CD4-positive, alpha-beta T cell treated with Interleukin-17A for 1 hour (primary cell): ENCODE measurements around the gene KLHDC8A.
A peak's percentile ranks its signal among the peaks of the same experiment; 100 is the strongest.

Source experiments
- DNase-seq: peaks from one replicate; pipeline ENCODE4 v3.0.0-alpha.2; 2020

The KLHDC8A gene

GRCh38 chr1:205294175-205294917, 62.4 kb downstream of the KLHDC8A start:
- DNase-seq, result no peak

DNA sequence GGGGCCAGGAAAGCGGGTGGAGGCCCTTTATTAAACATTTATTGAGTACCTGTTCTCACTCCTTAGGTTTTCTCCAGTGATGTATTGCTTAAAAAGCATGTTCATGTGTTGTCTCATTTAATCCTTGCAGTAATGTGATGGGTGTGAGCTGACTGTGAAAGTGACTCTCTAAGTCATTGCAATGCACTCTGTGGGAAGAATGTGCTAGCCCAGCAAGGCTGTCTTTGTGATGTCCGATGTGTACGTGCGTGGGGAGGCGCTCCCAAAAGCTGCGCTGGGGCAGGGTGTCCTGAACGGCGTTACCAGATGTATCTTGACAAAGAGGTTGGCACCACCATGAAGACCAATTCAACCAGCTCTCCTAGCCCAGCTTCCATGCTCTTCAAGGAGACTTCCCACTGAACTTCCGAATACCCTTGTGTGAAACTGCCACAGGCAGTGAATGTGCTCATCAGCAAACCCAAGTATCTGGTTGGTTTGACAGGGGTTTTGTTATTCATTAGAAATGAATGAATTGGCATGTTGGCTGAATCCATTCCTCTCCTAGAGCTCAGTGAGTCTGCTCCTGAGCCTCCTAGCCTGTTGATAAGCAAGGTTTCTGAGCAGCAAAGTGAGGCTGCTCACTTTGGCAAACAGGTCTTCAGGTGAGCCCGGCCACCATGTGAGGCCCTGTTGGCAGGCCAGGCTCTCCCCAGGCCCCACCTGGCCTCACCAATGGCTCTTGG, 63.2 kb downstream of the KLHDC8A start:
- no peak for DNase-seq

DNA sequence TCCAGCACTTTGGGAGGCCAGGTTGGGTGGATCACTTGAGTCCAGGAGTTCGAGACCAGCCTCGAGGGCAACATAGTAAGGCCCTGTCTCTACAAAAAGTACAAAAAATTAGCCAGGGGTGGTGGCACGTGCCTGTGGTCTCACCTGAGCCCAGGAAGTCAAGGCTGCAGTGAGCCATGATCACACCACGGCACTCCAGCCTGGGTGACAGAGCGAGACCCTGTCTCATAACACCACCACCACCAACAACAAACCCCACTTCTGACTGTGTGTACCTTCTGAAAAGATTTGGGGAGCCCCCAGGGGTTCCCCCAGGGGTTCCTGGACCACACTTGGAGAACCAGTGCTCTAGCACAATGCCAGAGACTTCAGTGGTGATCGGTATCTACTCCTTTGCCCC, 65.1 kb downstream of the KLHDC8A start:
- no peak for DNase-seq

DNA sequence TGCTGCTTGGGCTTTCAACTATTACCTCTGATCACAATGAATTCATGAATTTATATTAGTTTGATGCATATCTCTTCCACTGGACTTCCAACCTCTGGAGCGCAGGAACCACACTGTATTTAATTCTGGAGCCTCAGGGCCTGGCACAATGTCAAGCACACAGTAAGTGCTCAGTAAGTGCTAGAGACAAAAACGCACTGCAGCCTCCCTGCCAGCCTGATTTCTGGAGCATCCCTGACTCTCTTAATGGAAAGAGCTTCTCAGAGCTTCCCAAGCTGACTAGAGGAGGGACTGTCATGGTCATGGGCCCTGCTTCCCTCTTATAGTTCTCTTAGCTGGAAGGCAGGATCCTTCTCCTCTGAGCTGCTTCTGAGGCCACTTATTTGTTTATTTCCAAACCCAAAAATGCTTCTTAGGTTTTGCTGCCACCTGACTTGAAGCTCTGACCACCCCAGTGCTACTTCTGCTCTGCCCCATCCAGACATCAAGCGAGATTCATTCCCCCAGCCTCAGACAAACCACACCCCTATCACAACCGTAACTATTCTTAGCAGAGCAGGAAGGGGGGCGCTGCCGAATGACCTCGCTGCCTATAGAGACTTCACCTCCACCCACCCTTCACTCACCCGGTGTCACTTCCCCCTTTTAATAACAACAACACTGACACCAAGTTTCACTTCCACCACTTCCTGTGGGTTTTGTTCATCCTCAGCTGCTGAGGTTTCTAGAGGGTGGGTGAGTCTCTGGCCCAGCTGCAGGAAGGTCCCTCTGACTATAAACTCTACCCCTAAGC, 68.8 kb downstream of the KLHDC8A start:
- DNase-seq, result peak; percentile 93

DNA sequence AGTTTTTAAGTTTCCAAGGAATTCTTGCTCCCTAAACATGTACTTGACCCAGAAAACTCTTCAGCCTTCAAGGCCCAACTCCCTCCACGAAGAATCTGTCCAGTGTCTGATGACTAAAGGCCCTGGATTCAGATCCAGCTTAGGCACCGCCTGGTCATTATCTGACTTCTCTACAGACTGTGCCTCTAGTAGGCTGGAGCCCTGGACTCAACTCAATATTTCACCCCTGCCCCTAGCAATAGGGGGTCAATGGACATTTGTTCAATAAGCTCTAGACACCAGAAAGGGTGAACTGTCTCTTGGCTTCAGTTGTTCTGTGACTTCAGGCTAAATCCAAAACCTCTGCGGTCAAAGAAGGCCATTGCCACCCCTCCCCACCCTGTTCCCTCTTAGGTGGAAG, 69.6 kb downstream of the KLHDC8A start:
- DNase-seq, result no peak

GRCh38 chr1:205286335-205286950, 70.3 kb downstream of the KLHDC8A start:
- peak; percentile 81 for DNase-seq
